Esophagus squamous epithelium (tissue), 4 donors: ENCODE measurements around the gene NUTM2G. TPM values are rescaled to one million over a fixed set of nuclear protein-coding genes. Genes with fewer than 3 reads are reported as not detected.

Experiments used
- total RNA-seq, 4 donors: library from RNA; depleted of rRNA; stranded (reverse); fragments of >200 nt; gene quantifications; one replicate each; pipeline ENCODE4 v1.1.0, GENCODE V29; 2016

NUTM2G gene
- total RNA-seq, 4 donors from 2014 or later = not detected

Other genes with a start within 250 kb of the NUTM2G start
- 10 to 100 TPM in 1 of 4 donors, 1 to 10 TPM in 3; 2.5 to 10.1 (median 5.8) TPM for gene ZNF510, start 150.8 kb upstream of the NUTM2G start, total RNA-seq
- gene ZNF782, start 74.3 kb upstream of the NUTM2G start, total RNA-seq = 10 to 100 TPM in 1 of 4 donors, 1 to 10 TPM in 3; 4.7 to 10.1 (median 6.5) TPM
- gene CTSV, start 110.3 kb downstream of the NUTM2G start, total RNA-seq = 10 to 100 TPM in 1 of 4 donors, 1 to 10 TPM in 3; 3.1 to 16.5 (median 6.8) TPM